Activated T-helper 9 cell treated with anti-CD3 and anti-CD28 coated beads, Interleukin-2, amount 50 U/mL, for 16 hours (primary cell): ENCODE measurements around the gene GPR132.

Experiments
- DNase-seq: peaks from one replicate; pipeline ENCODE4 v3.0.0-alpha.2; 2020; ENCODE audit warnings: low read depth

Gene GPR132

DNA sequence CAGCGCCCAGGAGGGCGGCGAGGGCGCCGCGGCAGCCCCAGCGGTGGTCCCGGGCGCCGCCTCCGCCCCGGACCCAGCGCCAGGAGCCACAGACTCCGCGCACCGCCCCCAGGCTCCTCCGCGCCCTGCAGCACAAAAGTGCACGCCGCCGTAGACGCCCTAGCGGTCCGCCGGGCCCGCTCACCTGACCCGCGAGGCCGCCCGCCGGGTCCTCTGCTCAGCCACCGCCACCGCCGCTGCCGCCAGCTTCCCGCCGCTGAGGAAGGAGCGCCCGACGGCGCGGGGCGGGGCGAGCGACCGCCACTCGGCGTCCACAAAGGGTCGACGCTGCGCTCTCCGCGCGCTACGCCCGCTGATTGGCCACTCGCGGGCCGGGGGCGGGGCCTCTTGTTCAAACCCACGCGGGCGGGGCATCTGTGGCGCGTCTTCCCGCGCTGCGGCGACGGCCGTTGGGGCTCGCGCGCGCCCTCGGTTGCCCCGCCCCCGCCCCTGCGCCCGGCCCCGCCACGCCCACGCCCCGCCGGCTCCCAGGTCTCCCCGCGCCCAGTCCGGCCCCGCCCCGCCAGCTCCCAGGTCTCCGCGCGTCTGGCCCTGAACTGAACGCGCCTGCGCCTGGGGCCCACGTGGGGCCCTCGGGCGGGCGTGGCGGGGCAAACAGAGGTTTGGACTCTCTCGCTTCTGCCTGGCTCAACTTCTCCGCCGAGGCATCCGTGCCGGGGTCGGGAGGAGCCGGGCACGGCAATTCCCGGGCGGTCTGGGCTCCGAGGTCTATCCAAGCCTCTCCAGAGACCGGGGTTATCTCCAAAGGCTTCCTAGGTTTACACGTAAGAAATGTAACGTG is 44.2 kb downstream of the GPR132 start, which contains the start of gene CDCA4:
Gene CDCA4 (minus strand): TSS at position 269 of the 841 bp plus-strand sequence. CDS start 9,154 bp downstream, outside the sequence.
- DNase-seq = peak; percentile 98

- DNase-seq = peak; percentile 54
These were observed 45.1 kb downstream of the GPR132 start for GRCh38 chr14:105019861-105020814.

- DNase-seq = no peak
These were observed 46.8 kb downstream of the GPR132 start for GRCh38 chr14:105018414-105018813.

DNA sequence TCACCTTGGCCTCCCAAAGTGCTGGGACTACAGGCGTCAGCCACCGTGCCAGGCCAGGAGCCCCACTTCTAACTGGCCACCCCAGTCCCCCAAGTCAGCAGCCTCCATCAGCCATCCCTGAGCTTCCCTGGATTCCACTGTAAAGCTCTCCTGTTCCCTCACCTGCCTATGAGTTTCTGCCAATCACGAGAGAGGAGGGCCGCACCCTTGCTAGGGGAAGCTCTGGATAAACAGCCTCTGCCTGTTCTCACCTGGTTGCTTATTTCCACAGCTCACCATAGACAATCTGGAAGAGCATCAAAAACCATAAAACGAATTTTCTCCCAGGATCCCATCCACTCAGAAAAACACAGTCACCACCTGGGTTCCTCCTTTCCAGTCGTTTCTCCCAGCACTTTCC is 49.3 kb downstream of the GPR132 start:
- DNase-seq = no peak

GRCh38 chr14:105015242-105015641 is 50.0 kb downstream of the GPR132 start:
- no peak for DNase-seq

GRCh38 chr14:105014631-105015030 is 50.6 kb downstream of the GPR132 start:
- no peak for DNase-seq

- no peak for DNase-seq
These were observed 51.2 kb downstream of the GPR132 start for GRCh38 chr14:105014032-105014431.

- no peak for DNase-seq
These were observed 52.0 kb downstream of the GPR132 start for GRCh38 chr14:105013150-105013785.

DNA sequence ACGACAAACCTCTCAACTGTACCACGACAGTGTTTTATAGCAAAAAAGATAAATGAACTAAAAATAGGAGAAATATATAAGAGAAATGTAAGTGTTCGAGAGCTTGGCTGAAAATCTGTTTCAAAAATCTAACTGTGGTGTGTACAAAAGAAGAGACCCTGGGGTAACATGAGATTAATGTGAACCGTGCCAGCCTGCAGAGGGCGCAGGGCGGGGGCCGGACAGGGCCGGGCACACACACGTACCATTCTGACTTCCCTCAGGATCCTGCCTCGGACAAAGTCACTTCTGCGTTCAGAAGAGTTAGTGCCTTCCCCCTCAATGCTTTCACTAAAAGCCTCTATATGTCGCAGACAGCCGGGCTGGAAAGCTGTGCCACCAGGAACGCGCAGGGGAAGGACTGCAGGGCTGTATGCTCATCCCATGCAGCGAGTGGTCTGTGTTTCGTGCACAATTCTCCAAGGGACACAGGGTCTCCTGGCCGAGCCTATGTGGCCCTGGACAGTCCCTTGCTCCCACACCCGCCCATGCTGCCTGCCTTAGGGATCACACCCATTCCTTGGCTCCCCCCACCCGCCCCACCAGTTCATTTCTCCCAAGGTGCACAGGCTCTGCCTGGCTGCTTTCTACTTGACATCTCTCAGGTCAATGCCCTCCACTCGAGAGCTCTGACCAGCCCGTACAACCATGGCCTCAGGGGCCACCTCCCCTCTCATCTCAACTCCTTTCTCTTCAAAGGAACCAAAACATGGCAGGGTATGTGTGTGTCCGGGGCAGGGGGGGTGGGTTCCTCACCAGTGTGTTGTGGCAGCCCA is 52.9 kb downstream of the GPR132 start:
- DNase-seq = no peak

DNA sequence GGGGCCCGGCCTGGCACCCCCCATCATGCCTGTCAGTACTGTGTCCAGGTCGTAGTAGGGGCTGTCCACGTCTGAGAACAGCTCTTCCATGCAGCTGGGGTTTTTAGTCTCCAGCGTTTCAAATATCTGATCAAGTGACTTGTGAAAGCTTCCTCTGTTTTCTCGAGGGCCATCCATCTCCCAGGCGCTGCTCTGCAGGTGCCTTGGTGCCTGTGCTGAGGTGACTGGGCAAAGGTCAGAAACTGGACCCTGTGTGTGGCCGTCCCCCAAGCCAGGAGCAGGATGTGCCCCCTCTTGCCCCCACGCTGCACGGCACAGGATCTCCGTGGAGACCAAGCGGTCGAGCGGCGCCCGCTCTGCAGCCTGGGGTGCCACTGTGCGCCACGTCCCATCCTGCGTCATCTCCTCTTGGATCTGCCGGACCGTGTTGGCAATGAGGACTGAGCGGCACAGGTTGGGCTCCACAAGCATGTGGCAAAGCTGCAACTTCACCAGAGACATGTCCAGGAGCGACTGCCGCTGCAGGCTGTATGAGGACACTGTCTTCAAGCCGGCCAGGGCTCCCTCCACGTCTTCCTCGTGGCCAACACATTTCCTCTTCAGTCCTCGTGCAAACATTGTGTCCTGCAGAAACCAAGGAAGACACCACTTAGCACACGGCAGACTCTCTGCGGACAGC is 53.8 kb downstream of the GPR132 start:
- no peak for DNase-seq

DNA sequence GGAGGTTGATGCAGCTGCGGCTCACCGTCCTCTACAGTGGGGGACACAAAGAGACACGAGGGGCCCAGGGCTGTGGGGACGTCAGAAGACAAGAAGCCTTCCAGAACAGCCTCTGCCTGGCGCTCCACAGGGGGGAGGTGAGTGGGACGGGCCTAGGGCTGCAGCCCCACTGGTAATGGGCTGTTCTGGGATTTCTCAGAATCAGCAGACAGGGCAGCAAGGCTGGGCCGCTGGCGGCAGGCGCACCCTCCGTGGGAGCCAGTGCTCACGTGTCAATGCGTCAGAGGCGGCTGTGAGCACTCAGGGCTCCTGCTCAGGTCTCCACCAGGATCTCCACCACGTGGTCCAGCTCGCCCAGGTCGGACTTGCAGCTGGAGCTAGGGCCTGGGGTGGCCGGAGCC is 54.3 kb downstream of the GPR132 start:
- DNase-seq = no peak

DNA sequence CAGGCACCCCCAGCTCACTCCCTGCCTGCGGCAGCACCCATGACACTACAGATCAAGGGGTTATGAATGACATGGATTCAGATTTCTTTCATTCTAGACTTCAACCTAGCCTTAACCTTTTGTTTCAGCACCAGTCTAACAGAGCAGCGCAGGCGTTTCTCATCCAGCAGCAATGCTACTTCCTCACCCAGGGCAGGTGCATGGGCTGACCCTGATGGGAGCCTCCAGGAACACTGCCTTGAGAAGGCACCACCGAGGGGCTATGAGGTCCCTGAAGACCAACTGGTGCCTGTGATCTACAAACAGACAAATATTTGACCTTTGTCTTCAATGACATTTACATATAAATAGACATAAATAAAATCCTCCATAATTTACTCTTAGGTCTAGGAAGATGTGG is 55.1 kb downstream of the GPR132 start:
- DNase-seq = no peak

GRCh38 chr14:105007593-105008264 is 57.5 kb downstream of the GPR132 start:
- no peak for DNase-seq

- DNase-seq = no peak
These were observed 58.2 kb downstream of the GPR132 start for GRCh38 chr14:105006831-105007592.

DNA sequence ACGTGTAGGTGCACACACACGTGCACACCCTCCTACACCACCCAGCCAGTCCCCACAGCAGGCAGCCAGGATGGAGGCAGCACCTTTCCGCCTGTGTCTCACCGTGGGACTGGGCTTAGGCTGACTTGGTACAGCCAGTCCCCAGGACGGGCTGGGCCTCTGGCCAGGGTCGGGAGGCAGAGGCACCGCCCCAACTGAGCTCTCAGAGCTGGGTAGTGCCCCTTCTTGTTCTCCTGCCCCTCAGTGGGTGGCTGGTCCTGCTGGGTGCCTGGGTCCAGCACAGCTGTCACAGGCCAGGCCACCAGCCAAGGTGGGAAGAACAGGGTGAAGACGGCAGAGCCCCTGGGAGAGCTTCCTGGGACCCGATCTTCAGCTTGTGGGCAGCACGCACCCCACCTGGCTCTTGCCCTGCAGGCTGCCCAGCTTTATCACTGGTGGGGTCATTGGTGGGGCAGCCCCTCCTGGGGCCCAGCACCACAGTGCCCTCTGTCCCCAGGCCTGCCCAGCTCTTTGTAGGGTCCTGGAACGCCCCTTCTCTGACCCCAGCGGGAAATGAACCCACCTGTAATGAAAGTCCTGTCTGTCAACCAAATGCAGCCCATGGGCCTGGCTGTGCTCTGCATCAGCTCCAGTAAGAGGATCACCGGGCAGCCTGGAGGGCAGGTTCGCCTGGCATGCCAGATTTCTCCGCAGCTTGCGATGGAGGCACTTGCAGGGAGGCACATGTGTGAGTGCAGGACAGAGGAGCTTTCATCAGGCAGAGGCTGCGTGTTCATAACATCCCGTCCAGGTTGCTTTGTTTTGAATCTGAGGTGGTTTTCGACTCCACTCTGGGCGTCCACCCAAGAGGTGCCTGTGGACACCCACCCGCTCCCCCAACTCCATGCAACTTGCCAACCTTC is 59.0 kb downstream of the GPR132 start:
- no peak for DNase-seq

DNA sequence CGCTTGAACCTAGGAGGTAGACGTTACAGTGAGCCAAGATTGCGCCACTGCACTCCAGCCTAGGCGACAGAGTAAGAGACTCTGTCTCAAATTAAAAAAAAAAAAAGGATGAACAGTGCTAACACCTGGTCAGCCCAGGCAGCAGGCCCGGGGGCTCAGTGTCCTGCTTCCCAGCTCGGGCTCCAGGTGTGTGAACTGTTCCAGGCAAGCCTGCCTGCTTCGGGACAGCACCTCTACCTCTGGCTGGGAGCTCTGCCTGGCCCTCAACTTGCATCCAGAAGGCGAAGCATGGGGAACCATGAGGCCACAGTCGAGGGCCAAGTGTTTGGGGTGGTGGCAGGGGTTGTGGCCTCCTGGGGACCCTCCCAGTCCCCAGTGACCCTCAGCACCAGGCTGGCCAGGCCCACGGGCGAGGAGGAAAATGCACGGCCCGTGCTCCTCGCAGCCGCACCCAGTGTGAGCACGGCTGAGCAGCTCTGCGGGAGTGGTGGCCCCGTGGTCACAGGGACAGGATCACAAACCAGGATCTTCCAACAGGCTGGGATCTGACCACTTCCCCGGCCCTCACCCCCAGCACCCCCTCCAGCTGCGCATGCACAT is 59.8 kb downstream of the GPR132 start:
- no peak for DNase-seq
